ENCODE data around the gene EIF6.
"Not testable (repeated sequence)": the region's sequence is repeated elsewhere in the genome, so short reads cannot be mapped to it uniquely, and the experiment has no call there.

DNA sequence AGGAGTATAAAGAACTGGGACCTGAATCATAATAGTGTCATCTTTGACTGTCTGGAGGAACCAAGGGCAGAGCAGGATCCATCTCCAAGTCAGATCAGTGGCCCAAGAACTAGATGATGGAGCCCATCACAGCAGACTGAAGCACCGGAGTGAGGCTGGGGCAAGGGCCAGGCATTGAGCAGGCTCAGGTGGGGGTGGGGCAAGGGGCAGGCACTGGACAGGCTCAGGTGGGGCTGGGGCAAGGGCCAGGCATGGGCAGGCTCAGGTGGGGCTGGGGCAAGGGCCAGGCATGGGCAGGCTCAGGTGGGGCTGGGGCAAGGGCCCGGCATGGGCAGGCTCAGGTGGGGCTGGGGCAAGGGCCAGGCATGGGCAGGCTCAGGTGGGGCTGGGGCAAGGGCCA is 32.0 kb downstream of the EIF6 start:
- TF ChIP-seq, protein P1, sequence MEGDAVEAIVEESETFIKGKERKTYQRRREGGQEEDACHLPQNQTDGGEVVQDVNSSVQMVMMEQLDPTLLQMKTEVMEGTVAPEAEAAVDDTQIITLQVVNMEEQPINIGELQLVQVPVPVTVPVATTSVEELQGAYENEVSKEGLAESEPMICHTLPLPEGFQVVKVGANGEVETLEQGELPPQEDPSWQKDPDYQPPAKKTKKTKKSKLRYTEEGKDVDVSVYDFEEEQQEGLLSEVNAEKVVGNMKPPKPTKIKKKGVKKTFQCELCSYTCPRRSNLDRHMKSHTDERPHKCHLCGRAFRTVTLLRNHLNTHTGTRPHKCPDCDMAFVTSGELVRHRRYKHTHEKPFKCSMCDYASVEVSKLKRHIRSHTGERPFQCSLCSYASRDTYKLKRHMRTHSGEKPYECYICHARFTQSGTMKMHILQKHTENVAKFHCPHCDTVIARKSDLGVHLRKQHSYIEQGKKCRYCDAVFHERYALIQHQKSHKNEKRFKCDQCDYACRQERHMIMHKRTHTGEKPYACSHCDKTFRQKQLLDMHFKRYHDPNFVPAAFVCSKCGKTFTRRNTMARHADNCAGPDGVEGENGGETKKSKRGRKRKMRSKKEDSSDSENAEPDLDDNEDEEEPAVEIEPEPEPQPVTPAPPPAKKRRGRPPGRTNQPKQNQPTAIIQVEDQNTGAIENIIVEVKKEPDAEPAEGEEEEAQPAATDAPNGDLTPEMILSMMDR (conservative IDR thresholded peaks at IDR 0.05), result not testable (repeated sequence)
- not testable (repeated sequence) for TF ChIP-seq EZH2 (IDR thresholded peaks at IDR 0.05; ENCODE audit: low read depth)

Data from PC-9 (cell line).